PFSK-1 (cell line): ENCODE measurements around the gene PDE2A.

ENCODE experiments used
- POLR2AphosphoS5 ChIP-seq: IDR thresholded peaks from 2 replicates; pipeline ENCODE4 v1.6.1; 2012; ENCODE audit warnings: low read depth, mild to moderate bottlenecking, control low read depth, low read length, moderate library complexity
- SIN3A ChIP-seq: IDR thresholded peaks from 2 replicates; pipeline ENCODE4 v1.6.1; 2012; ENCODE audit warnings: mild to moderate bottlenecking, low read length, moderate library complexity, borderline replicate concordance; ENCODE audit not compliant: insufficient read depth
- TF ChIP-seq, protein P1 (sequence below), 2 experiments: IDR thresholded peaks; 2 replicates each; pipeline versions ENCODE4 v1.6.1 to v1.8.0; 2011 to 2012; ENCODE audit warnings: low read depth in 2 of 2, low read length in 2 of 2, control low read depth in 1 of 2, inconsistent platforms in 1 of 2, mild to moderate bottlenecking in 1 of 2, moderate library complexity in 1 of 2; ENCODE audit not compliant: insufficient read depth in 1 of 2

DNA sequence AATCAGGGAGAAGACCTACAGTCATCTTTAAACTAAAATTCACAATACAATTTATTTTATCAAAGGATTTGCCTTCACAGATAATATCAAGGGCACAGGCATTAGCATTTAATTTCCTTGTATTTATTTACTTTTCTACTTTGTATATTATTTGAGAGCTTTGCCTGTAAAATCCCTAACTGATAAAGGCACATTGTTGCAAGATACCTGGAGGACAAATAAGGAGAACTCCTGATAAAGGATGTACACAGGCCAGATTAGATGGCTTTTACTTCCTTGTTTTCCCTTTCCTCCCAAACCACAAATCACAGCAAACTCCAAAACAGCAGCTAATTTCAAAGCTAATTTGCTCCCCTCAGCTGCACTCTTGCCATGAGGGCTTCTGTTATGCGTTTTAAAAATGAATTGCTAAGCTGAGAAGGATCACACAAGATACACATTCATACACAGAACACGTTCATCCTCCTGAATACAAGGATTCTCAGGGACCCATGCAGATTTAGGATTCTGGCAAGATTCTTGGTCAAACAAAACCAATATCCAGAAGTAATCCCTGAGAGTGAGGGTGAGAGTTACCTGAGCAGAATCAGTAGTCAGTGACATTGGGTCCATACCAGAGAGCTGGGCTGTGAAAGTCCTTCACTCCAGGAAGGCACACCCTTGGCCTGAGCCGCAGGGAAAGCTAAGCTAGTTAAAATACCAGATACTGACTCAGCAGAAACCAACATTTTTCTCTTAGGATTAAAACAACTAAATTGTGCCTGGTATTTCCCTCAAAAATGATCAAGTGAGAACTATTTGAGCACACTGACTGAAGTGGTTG, 139.6 kb downstream of the PDE2A start:
- TF ChIP-seq POLR2AphosphoS5 (no peak), SIN3A (no peak)
- TF ChIP-seq, protein P1, sequence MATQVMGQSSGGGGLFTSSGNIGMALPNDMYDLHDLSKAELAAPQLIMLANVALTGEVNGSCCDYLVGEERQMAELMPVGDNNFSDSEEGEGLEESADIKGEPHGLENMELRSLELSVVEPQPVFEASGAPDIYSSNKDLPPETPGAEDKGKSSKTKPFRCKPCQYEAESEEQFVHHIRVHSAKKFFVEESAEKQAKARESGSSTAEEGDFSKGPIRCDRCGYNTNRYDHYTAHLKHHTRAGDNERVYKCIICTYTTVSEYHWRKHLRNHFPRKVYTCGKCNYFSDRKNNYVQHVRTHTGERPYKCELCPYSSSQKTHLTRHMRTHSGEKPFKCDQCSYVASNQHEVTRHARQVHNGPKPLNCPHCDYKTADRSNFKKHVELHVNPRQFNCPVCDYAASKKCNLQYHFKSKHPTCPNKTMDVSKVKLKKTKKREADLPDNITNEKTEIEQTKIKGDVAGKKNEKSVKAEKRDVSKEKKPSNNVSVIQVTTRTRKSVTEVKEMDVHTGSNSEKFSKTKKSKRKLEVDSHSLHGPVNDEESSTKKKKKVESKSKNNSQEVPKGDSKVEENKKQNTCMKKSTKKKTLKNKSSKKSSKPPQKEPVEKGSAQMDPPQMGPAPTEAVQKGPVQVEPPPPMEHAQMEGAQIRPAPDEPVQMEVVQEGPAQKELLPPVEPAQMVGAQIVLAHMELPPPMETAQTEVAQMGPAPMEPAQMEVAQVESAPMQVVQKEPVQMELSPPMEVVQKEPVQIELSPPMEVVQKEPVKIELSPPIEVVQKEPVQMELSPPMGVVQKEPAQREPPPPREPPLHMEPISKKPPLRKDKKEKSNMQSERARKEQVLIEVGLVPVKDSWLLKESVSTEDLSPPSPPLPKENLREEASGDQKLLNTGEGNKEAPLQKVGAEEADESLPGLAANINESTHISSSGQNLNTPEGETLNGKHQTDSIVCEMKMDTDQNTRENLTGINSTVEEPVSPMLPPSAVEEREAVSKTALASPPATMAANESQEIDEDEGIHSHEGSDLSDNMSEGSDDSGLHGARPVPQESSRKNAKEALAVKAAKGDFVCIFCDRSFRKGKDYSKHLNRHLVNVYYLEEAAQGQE (IDR thresholded peaks at IDR 0.05; ENCODE audit: insufficient read depth in 1 of 2, low read depth in 2 of 2, low read length in 2 of 2), result no peak
